BLaER1 treated with 17β-estradiol and CSF1 and Interleukin-3, amounts not matched to agents 10 nM and 100 nM (cell line): Measurements from ENCODE around the gene COBL.

Experiments used
- H3K27ac ChIP-seq, 11 experiments: shearing (Covaris generic); formaldehyde crosslinking; 2 replicates each; pipeline ENCODE4 v1.8.1; 2022
- H3K27me3 ChIP-seq, 11 experiments: shearing (Covaris generic); formaldehyde crosslinking; 2 replicates each; pipeline ENCODE4 v1.8.1; 2022
- H3K36me3 ChIP-seq, 11 experiments: shearing (Covaris generic); formaldehyde crosslinking; 2 replicates each; pipeline ENCODE4 v1.8.1; 2022
- H3K4me1 ChIP-seq, 10 experiments: shearing (Covaris generic); formaldehyde crosslinking; 2 replicates each; pipeline ENCODE4 v1.8.1; 2022
- H3K4me2 ChIP-seq, 11 experiments: shearing (Covaris generic); formaldehyde crosslinking; 2 replicates each; pipeline ENCODE4 v1.8.1; 2022
- H3K4me3 ChIP-seq, 10 experiments: shearing (Covaris generic); formaldehyde crosslinking; 2 replicates each; pipeline ENCODE4 v1.8.1; 2022
- H3K9ac ChIP-seq, 11 experiments: shearing (Covaris generic); formaldehyde crosslinking; 2 replicates each; pipeline ENCODE4 v1.8.1; 2022
- H3K9me3 ChIP-seq, 11 experiments: shearing (Covaris generic); formaldehyde crosslinking; replicated peaks in 1 of 11; 2 replicates each; pipeline ENCODE4 v1.8.1; 2022
- H4K20me1 ChIP-seq, 11 experiments: shearing (Covaris generic); formaldehyde crosslinking; 2 replicates each; pipeline ENCODE4 v1.8.1; 2022
- Cebpa-rat ChIP-seq, 11 experiments: shearing (Covaris generic); IDR thresholded peaks; 2 replicates each; pipeline ENCODE4 v1.8.1; 2022

The COBL gene

GRCh38 chr7:51352174-51353100 lies 35.8 kb upstream of the COBL start:
- Histone ChIP-seq H3K4me1 (peaks cover 0 to 35% (median 10%) of the 10 kb centered on the region in 10 experiments; a peak in 10 of 20 replicates), H3K27me3 (no peaks in the 10 kb centered on the region), H3K9me3 (peaks cover 5 to 15% (median 9%) of the 10 kb centered on the region in 11 experiments; a peak in 18 of 22 replicates), H3K9ac (no peak overlapping the region), H4K20me1 (no peaks in the 10 kb centered on the region), H3K4me3 (no peak overlapping the region), H3K27ac (no peak overlapping the region), H3K4me2 (no peak overlapping the region), H3K36me3 (no peaks in the 10 kb centered on the region)
- TF ChIP-seq Cebpa-rat (IDR thresholded peaks at IDR 0.05), result no peak

DNA sequence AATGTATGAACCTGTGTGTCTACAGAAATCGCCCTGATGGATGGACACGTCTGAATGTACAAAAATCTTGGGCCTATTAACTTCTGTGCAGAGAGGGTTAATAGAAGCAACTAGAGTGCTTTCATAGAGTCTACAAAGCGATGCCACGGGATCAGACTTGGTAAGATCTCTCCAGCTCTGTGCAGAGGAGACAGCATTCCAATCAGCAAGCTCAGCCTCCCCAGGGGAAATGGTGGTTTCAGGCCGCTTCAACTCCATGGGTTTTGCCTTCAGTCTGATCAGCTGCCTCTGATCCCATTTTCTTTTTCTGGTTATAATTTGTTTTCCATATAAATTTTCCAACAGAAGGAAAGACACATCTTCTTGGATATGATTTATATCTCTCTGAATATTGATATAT lies 35.1 kb upstream of the COBL start:
- Histone ChIP-seq H3K36me3 (no peaks in the 10 kb centered on the region), H3K4me3 (no peak overlapping the region), H3K4me2 (no peak overlapping the region), H3K9me3 (peaks cover 5 to 15% (median 9%) of the 10 kb centered on the region in 11 experiments; a peak in 18 of 22 replicates), H4K20me1 (no peaks in the 10 kb centered on the region), H3K4me1 (peaks cover 0 to 30% (median 8%) of the 10 kb centered on the region in 10 experiments; a peak in 10 of 20 replicates), H3K9ac (no peak overlapping the region), H3K27ac (no peak overlapping the region), H3K27me3 (no peaks in the 10 kb centered on the region)
- no peak for TF ChIP-seq Cebpa-rat (IDR thresholded peaks at IDR 0.05)

GRCh38 chr7:51350546-51350896 lies 33.9 kb upstream of the COBL start:
- no peak for TF ChIP-seq Cebpa-rat (IDR thresholded peaks at IDR 0.05)
- no peak overlapping the region for H3K27ac ChIP-seq
- peaks cover 5 to 15% (median 9%) of the 10 kb centered on the region in 11 experiments; a peak in 18 of 22 replicates for H3K9me3 ChIP-seq
- peaks cover 0 to 22% (median 7%) of the 10 kb centered on the region in 10 experiments; a peak in 9 of 20 replicates for H3K4me1 ChIP-seq
- no peaks in the 10 kb centered on the region for H3K36me3 ChIP-seq
- no peak overlapping the region for H3K4me2 ChIP-seq
- no peaks in the 10 kb centered on the region for H4K20me1 ChIP-seq
- H3K4me3 ChIP-seq, result no peak overlapping the region
- no peak overlapping the region for H3K9ac ChIP-seq
- H3K27me3 ChIP-seq, result no peaks in the 10 kb centered on the region

DNA sequence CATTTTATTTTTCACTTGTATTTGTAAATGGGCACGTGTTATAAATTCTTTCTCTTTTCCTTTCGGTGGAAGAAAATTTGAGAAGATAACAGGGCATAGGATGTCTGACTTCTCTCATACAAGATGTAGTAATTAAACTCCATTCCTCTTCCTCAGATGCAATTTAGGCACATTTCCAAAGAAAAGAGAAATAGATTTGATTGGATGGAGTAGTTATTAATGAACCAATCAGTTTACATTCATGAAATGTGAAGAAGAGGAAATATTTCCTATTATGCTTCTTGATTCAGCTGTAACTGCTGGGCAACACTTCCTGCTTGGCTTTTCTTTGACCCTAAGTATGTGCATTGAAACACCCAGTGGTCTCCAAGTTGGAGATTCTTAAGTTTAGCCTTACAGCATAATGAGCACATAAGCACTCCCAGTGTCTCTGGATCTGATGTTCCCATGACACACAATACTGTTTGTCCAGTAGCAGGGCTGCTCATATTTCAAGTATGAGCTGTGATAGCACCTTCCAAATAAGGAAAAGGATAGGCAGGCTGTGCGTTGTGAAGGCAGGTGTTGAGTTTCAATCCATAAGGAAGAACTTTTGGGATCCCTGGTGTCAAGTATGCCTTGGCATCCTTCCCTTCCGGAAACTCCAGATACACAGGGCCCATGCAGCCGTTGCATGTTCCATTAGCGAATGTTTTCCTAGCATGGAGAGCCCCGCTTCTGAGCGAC lies 33.4 kb upstream of the COBL start:
- Histone ChIP-seq H3K4me1 (peaks cover 0 to 17% (median 6%) of the 10 kb centered on the region in 10 experiments; a peak in 9 of 20 replicates), H3K9me3 (peaks cover 5 to 12% (median 9%) of the 10 kb centered on the region in 11 experiments; a peak in 18 of 22 replicates), H4K20me1 (no peaks in the 10 kb centered on the region), H3K36me3 (no peaks in the 10 kb centered on the region), H3K27ac (no peak overlapping the region), H3K4me3 (no peak overlapping the region), H3K4me2 (no peak overlapping the region), H3K9ac (no peak overlapping the region), H3K27me3 (no peaks in the 10 kb centered on the region)
- no peak for TF ChIP-seq Cebpa-rat (IDR thresholded peaks at IDR 0.05)

GRCh38 chr7:51346126-51346525 lies 29.5 kb upstream of the COBL start:
- Histone ChIP-seq H3K9ac (no peak overlapping the region), H3K9me3 (no peaks in the 10 kb centered on the region)
- TF ChIP-seq Cebpa-rat (IDR thresholded peaks at IDR 0.05), result no peak

DNA sequence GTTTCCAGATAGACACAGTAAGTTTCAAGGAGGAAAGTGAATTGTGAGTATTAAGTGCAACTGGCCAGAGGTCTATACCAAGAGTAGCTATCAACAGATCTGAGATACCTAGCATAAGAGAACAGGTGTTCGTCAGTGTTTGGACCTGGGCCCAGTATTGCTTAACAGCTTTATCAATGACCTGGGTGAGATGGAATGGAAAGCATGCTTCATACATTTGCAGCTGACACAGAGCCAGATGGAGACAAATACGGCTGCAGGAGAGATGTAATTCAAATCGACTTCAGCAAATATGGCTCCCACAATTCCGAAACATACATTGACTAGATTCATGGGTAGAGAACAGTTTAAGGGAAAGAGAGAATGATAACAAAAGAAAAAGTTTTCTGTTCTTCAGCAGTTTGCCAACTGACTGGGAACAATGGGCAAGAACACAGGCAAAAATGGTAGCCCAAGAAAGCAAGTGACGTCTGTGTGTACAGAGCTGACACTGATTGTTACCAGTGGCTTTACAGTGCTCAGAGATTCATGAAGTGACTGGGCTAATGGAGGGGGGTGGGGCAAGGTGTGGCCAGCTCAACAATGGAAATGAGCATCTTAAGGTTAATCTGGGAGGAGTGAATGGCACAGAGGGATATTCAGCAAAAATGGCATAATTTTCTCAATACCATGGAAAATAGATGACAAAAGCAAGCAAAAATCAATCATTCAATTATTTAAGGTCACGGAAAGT lies 28.0 kb upstream of the COBL start:
- no peaks in the 10 kb centered on the region for H3K36me3 ChIP-seq
- H3K4me1 ChIP-seq, result no peaks in the 10 kb centered on the region
- H3K4me3 ChIP-seq, result no peak overlapping the region
- TF ChIP-seq Cebpa-rat (IDR thresholded peaks at IDR 0.05), result no peak
- no peak overlapping the region for H3K4me2 ChIP-seq
- H3K9ac ChIP-seq, result no peak overlapping the region
- no peaks in the 10 kb centered on the region for H3K9me3 ChIP-seq
- H3K27me3 ChIP-seq, result no peaks in the 10 kb centered on the region
- H4K20me1 ChIP-seq, result no peaks in the 10 kb centered on the region
- H3K27ac ChIP-seq, result no peak overlapping the region

More at GRCh38 chr7:51346126-51346525, 29.5 kb upstream of the COBL start:
- Histone ChIP-seq H4K20me1 (no peaks in the 10 kb centered on the region), H3K4me3 (no peak overlapping the region), H3K27me3 (no peaks in the 10 kb centered on the region), H3K36me3 (no peaks in the 10 kb centered on the region), H3K27ac (no peak overlapping the region), H3K4me1 (no peaks in the 10 kb centered on the region), H3K4me2 (no peak overlapping the region)

GRCh38 chr7:51340936-51341335 lies 24.3 kb upstream of the COBL start:
- Histone ChIP-seq H3K9ac (no peak overlapping the region), H4K20me1 (no peaks in the 10 kb centered on the region), H3K9me3 (no peaks in the 10 kb centered on the region), H3K36me3 (no peaks in the 10 kb centered on the region), H3K27me3 (no peaks in the 10 kb centered on the region), H3K4me2 (no peak overlapping the region), H3K4me1 (no peaks in the 10 kb centered on the region), H3K27ac (no peak overlapping the region), H3K4me3 (no peak overlapping the region)
- no peak for TF ChIP-seq Cebpa-rat (IDR thresholded peaks at IDR 0.05)

DNA sequence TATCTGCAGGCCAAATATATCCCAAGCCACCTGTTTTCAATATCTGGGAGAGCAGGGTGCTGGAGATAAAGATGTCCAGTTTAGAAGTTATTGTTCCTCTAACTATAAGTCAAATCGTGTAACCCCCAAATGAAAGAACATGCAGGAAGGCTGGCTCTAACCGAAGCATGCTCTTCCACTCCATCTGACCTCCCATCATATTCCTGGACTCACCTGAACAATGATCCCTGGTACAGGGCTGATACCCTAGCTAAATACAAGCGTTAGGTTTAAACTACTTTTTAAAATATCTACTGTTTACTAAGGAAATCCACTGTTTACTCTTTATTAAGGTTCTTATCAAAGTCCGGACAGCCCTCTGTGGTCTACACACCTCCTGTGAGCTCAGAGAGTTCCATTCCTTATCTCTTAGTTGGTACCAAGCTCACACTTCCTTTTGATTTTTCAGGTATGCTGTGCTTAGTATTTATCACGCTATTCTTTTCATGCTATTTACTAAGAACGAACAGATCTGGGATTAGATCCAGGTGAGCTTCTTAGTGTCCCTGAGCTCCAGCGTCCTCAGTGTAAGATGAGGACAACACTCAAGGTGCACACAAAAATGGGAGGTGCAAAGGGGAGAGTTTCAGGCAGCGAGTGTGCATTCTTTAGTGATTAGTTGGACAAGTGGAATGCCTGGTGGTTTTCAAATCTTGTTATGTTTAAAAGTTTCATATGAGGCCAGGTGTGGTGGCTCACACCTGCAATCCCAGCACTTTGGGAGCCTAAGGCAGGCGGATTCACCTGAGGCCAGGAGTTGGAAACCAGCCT lies 23.6 kb upstream of the COBL start:
- no peaks in the 10 kb centered on the region for H3K9me3 ChIP-seq
- no peak for TF ChIP-seq Cebpa-rat (IDR thresholded peaks at IDR 0.05)
- H3K9ac ChIP-seq, result no peak overlapping the region
- H3K36me3 ChIP-seq, result no peaks in the 10 kb centered on the region
- H3K27me3 ChIP-seq, result no peaks in the 10 kb centered on the region
- no peaks in the 10 kb centered on the region for H3K4me1 ChIP-seq
- no peak overlapping the region for H3K27ac ChIP-seq
- H4K20me1 ChIP-seq, result no peaks in the 10 kb centered on the region
- no peak overlapping the region for H3K4me2 ChIP-seq
- H3K4me3 ChIP-seq, result no peak overlapping the region
